Thymus (tissue), 14 donors: ENCODE results near the gene MRPL19. TPM values are rescaled to one million over a fixed set of nuclear protein-coding genes. Genes with fewer than 3 reads are reported as not detected.

Source experiments
- DNase-seq, 9 donors: peaks; one replicate each; pipeline ENCODE4 v3.0.0-alpha.2; 2013; ENCODE audit warnings: low spot score in 9 of 9, low read depth in 6 of 9, missing footprints in 1 of 9
- H3K27ac ChIP-seq, 2 donors: one replicate each; pipeline ENCODE4 v1.5.1; 2013; ENCODE audit warnings: control low read depth in 1 of 2, low read depth in 1 of 2, low read length in 1 of 2, mild to moderate bottlenecking in 1 of 2, moderate library complexity in 1 of 2
- H3K27me3 ChIP-seq, 2 donors: one replicate each; pipeline ENCODE4 v1.5.1; 2013; ENCODE audit warnings: low read length in 1 of 2; ENCODE audit not compliant: control insufficient read depth in 2 of 2, insufficient read depth in 1 of 2
- H3K36me3 ChIP-seq, 2 donors: one replicate each; pipeline ENCODE4 v1.5.1; 2013; ENCODE audit warnings: low read length in 1 of 2, mild to moderate bottlenecking in 1 of 2, moderate library complexity in 1 of 2; ENCODE audit not compliant: control insufficient read depth in 2 of 2, insufficient read depth in 2 of 2
- H3K4me1 ChIP-seq, 2 donors: one replicate each; pipeline ENCODE4 v1.5.1; 2013; ENCODE audit warnings: low read length in 2 of 2; ENCODE audit not compliant: control insufficient read depth in 2 of 2, insufficient read depth in 2 of 2
- H3K4me3 ChIP-seq, 2 donors: one replicate each; pipeline ENCODE4 v1.5.1; 2013; ENCODE audit warnings: low read length in 2 of 2, control low read depth in 1 of 2, mild to moderate bottlenecking in 1 of 2
- H3K9me3 ChIP-seq, 2 donors: one replicate each; pipeline ENCODE4 v1.5.1; 2013; ENCODE audit warnings: low read length in 1 of 2, mild to moderate bottlenecking in 1 of 2; ENCODE audit not compliant: control insufficient read depth in 2 of 2, insufficient read depth in 1 of 2
- WGBS: extraction: QIAGEN DNeasy Blood & Tissue Kit; methylation state at CpG from one replicate; pipeline ENCODE4 v1.1.7; 2013; 5-methylcytosine and 5-hydroxymethylcytosine counted together
- long read RNA-seq, 10 donors: transcript quantifications; one replicate each; lab custom pipeline, GENCODE V29; 2026
- polyA plus RNA-seq: library from polyadenylated mRNA; stranded (reverse); fragments of 200-250 nt; gene quantifications from one replicate; pipeline ENCODE4 v1.2.3, GENCODE V29; 2013
- total RNA-seq: library from RNA; stranded (reverse); fragments of 120-200 nt; gene quantifications from one replicate; pipeline ENCODE4 v1.2.4, GENCODE V29; 2013
- donor health status: healthy.

The MRPL19 gene
- 37.3 TPM for total RNA-seq
- polyA plus RNA-seq, result 15.0 TPM
- long read RNA-seq, donor 1, partial matches to known transcripts, result 0 of 3 reads
- long read RNA-seq, donor 1, other reads (novel, unspliced or antisense), result 0 of 3 reads
- long read RNA-seq, donor 2, transcript MRPL19-202 (6 exons, 3,479 nt), result major isoform, 26 of 38 reads
- long read RNA-seq, donor 2, partial matches to known transcripts, result 11 of 38 reads
- long read RNA-seq, donor 2, other reads (novel, unspliced or antisense), result 0 of 38 reads
- long read RNA-seq, donor 3, transcript MRPL19-202 (6 exons, 3,479 nt), result major isoform, 34 of 53 reads
- long read RNA-seq, donor 3, partial matches to known transcripts, result 17 of 53 reads
- long read RNA-seq, donor 3, other reads (novel, unspliced or antisense), result 0 of 53 reads
- long read RNA-seq, donor 4, transcript MRPL19-202 (6 exons, 3,479 nt), result major isoform, 8 of 9 reads
- long read RNA-seq, donor 4, partial matches to known transcripts, result 0 of 9 reads
- long read RNA-seq, donor 4, other reads (novel, unspliced or antisense), result 0 of 9 reads
- long read RNA-seq, donor 5, transcript MRPL19-202 (6 exons, 3,479 nt), result major isoform, 37 of 73 reads
- long read RNA-seq, donor 5, partial matches to known transcripts, result 31 of 73 reads
- long read RNA-seq, donor 5, other reads (novel, unspliced or antisense), result 0 of 73 reads
- long read RNA-seq, donor 6, transcript MRPL19-202 (6 exons, 3,479 nt), result major isoform, 15 of 16 reads
- long read RNA-seq, donor 6, partial matches to known transcripts, result 0 of 16 reads
- long read RNA-seq, donor 6, other reads (novel, unspliced or antisense), result 0 of 16 reads
- long read RNA-seq, donor 7, transcript MRPL19-202 (6 exons, 3,479 nt), result major isoform, 30 of 30 reads
- long read RNA-seq, donor 7, partial matches to known transcripts, result 0 of 30 reads
- long read RNA-seq, donor 7, other reads (novel, unspliced or antisense), result 0 of 30 reads
- long read RNA-seq, donor 8, transcript MRPL19-202 (6 exons, 3,479 nt), result major isoform, 8 of 8 reads
- long read RNA-seq, donor 8, partial matches to known transcripts, result 0 of 8 reads
- long read RNA-seq, donor 8, other reads (novel, unspliced or antisense), result 0 of 8 reads
- long read RNA-seq, donor 9, transcript MRPL19-202 (6 exons, 3,479 nt), result major isoform, 22 of 30 reads
- long read RNA-seq, donor 9, partial matches to known transcripts, result 8 of 30 reads
- long read RNA-seq, donor 9, other reads (novel, unspliced or antisense), result 0 of 30 reads
- long read RNA-seq, donor 10, transcript MRPL19-202 (6 exons, 3,479 nt), result major isoform, 9 of 16 reads
- long read RNA-seq, donor 10, partial matches to known transcripts, result 7 of 16 reads
- long read RNA-seq, donor 10, other reads (novel, unspliced or antisense), result 0 of 16 reads

- H3K4me3 ChIP-seq, result peak within 1 kb of the TSS; percentile 66 to 87
- H3K27ac ChIP-seq, result peak within 1 kb of the TSS; percentile 67 to 81
- H3K9me3 ChIP-seq, result peaks cover 0 to 7% of the 10 kb centered on the region in 2 donors
- peak; percentile 65 to 95 (median 85) for DNase-seq
- peaks cover 13 to 22% of the 10 kb centered on the region in 2 donors for H3K36me3 ChIP-seq
- no peaks in the 10 kb centered on the region for H3K27me3 ChIP-seq
- under 1% methylated on average over 60 of the region's 60 CpGs for WGBS
- H3K4me1 ChIP-seq, result peaks cover 0 to 5% of the 10 kb centered on the region in 2 donors
These were observed at the start of gene MRPL19 for GRCh38 chr2:75646583-75647425. Gene MRPL19, plus strand, starts transcription at chr2:75646783. Its CDS starts 25 bp downstream, at chr2:75646808.

GRCh38 chr2:75596784-75597183 is 49.8 kb upstream of the MRPL19 start:
- H3K36me3 ChIP-seq, result no peaks in the 10 kb centered on the region
- H3K4me1 ChIP-seq, result no peaks in the 10 kb centered on the region
- no peak for DNase-seq
- no peak overlapping the region for H3K27ac ChIP-seq
- no peaks in the 10 kb centered on the region for H3K9me3 ChIP-seq
- 90% methylated on average over 4 of the region's 4 CpGs for WGBS
- H3K4me3 ChIP-seq, result no peak overlapping the region
- no peaks in the 10 kb centered on the region for H3K27me3 ChIP-seq

DNA sequence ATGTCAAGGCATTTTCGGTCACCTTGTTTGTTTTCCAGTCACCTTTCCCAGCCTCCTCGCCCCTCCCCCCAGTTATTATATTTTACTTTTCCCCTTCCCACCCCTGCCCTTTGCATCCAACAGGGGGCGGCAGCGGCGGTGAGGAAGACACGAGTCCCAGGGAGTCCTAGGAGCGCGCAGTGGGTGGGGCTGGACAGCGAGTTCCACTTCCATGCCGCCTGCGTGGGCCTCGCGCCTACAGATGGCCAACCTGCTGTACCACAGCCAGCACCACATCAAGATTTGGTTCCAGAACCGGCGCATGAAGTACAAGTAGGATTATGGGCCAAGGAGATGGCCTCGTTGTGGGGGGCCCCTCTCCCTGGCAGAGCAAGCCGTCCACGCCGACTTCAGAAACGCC is 48.6 kb upstream of the MRPL19 start:
- no peak for DNase-seq
- H3K36me3 ChIP-seq, result no peaks in the 10 kb centered on the region
- no peak overlapping the region for H3K27ac ChIP-seq
- no peak overlapping the region for H3K4me3 ChIP-seq
- WGBS, result 95% methylated on average over 20 of the region's 20 CpGs
- H3K9me3 ChIP-seq, result no peaks in the 10 kb centered on the region
- H3K27me3 ChIP-seq, result no peaks in the 10 kb centered on the region
- no peaks in the 10 kb centered on the region for H3K4me1 ChIP-seq

GRCh38 chr2:75598589-75599155 is 47.9 kb upstream of the MRPL19 start:
- no peak for DNase-seq
- no peaks in the 10 kb centered on the region for H3K4me1 ChIP-seq
- 95% methylated on average over 8 of the region's 8 CpGs for WGBS
- no peaks in the 10 kb centered on the region for H3K9me3 ChIP-seq
- no peak overlapping the region for H3K4me3 ChIP-seq
- no peaks in the 10 kb centered on the region for H3K36me3 ChIP-seq
- peak overlapping the region in 1 of 2 donors; percentile 22 for H3K27ac ChIP-seq
- H3K27me3 ChIP-seq, result no peaks in the 10 kb centered on the region

GRCh38 chr2:75600461-75601011 is 46.0 kb upstream of the MRPL19 start:
- WGBS, result 85% methylated on average over 4 of the region's 4 CpGs
- H3K9me3 ChIP-seq, result no peaks in the 10 kb centered on the region
- no peaks in the 10 kb centered on the region for H3K4me1 ChIP-seq
- H3K27ac ChIP-seq, result peak overlapping the region in 1 of 2 donors; percentile 45
- H3K4me3 ChIP-seq, result no peak overlapping the region
- H3K27me3 ChIP-seq, result peaks cover 0 to 6% of the 10 kb centered on the region in 2 donors
- H3K36me3 ChIP-seq, result no peaks in the 10 kb centered on the region
- no peak for DNase-seq

- Histone ChIP-seq H3K27ac (no peak overlapping the region), H3K27me3 (peaks cover 0 to 27% of the 10 kb centered on the region in 2 donors), H3K9me3 (no peaks in the 10 kb centered on the region), H3K36me3 (no peaks in the 10 kb centered on the region), H3K4me3 (no peak overlapping the region), H3K4me1 (no peaks in the 10 kb centered on the region)
- WGBS, result 85% methylated on average over 6 of the region's 6 CpGs
- no peak for DNase-seq
These were observed 43.8 kb upstream of the MRPL19 start for GRCh38 chr2:75602724-75603342.

DNA sequence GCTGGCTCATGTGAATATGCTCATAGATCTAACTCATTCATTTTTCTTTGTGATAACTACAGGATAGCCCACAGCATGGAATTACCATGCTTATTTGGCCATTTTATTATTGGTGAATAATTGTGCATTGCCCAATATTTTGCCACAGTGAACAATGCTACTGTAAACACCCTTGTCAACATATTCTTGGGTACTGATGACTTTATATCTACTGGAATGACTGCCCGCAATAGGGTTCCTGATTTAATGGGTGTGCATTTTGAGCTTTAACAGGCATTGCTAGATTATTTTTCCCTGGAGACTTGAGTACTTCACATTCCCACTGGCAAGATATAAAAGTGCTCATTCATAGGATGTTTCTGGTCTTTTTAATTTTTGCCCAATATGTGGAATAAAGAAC is 43.1 kb upstream of the MRPL19 start:
- no peaks in the 10 kb centered on the region for H3K36me3 ChIP-seq
- WGBS, result 100% methylated on average over 1 of the region's 1 CpG
- no peak overlapping the region for H3K27ac ChIP-seq
- H3K27me3 ChIP-seq, result peaks cover 2 to 33% of the 10 kb centered on the region in 2 donors
- H3K4me3 ChIP-seq, result no peak overlapping the region
- no peaks in the 10 kb centered on the region for H3K9me3 ChIP-seq
- no peak for DNase-seq
- H3K4me1 ChIP-seq, result no peaks in the 10 kb centered on the region
